Muscle layer of duodenum (tissue), 2 donors: ENCODE data around the gene MAPK9.

Source experiments
- H3K27ac ChIP-seq: one replicate; pipeline ENCODE4 v1.7.0; 2013; ENCODE audit warnings: mild to moderate bottlenecking, low read length
- H3K27me3 ChIP-seq: one replicate; pipeline ENCODE4 v1.7.0; 2013; ENCODE audit warnings: low read depth, mild to moderate bottlenecking, control low read depth, low read length
- H3K36me3 ChIP-seq, 2 donors: one replicate each; pipeline ENCODE4 v1.7.0; 2013; ENCODE audit warnings: low read length in 2 of 2, control low read depth in 1 of 2, mild to moderate bottlenecking in 1 of 2; ENCODE audit not compliant: insufficient read depth in 2 of 2, control insufficient read depth in 1 of 2
- H3K4me1 ChIP-seq, 2 donors: one replicate each; pipeline ENCODE4 v1.7.0; 2013; ENCODE audit warnings: low read length in 2 of 2, mild to moderate bottlenecking in 2 of 2, control low read depth in 1 of 2, moderate library complexity in 1 of 2; ENCODE audit not compliant: insufficient read depth in 2 of 2, control insufficient read depth in 1 of 2
- H3K4me3 ChIP-seq, 2 donors: one replicate each; pipeline ENCODE4 v1.7.0; 2013; ENCODE audit warnings: low read length in 2 of 2, low read depth in 1 of 2, mild to moderate bottlenecking in 1 of 2
- H3K9me3 ChIP-seq, 2 donors: one replicate each; pipeline ENCODE4 v1.7.0; 2013; ENCODE audit warnings: low read length in 2 of 2, control low read depth in 1 of 2, mild to moderate bottlenecking in 1 of 2; ENCODE audit not compliant: control insufficient read depth in 1 of 2
- donor health status: healthy.

Gene MAPK9

GRCh38 chr5:180201051-180201987 lies 90.6 kb downstream of the MAPK9 start:
- no peaks in the 10 kb centered on the region for H3K9me3 ChIP-seq
- H3K27me3 ChIP-seq: no peaks in the 10 kb centered on the region
- H3K27ac ChIP-seq: no peak overlapping the region
- H3K4me1 ChIP-seq: no peaks in the 10 kb centered on the region
- H3K36me3 ChIP-seq: no peaks in the 10 kb centered on the region
- no peak overlapping the region for H3K4me3 ChIP-seq

- Histone ChIP-seq H3K4me1 (no peaks in the 10 kb centered on the region), H3K36me3 (no peaks in the 10 kb centered on the region), H3K27ac (no peak overlapping the region), H3K27me3 (no peaks in the 10 kb centered on the region), H3K9me3 (no peaks in the 10 kb centered on the region), H3K4me3 (no peak overlapping the region)
Measured at GRCh38 chr5:180199390-180199789, 92.5 kb downstream of the MAPK9 start.

GRCh38 chr5:180198208-180198607 lies 93.7 kb downstream of the MAPK9 start:
- no peaks in the 10 kb centered on the region for H3K9me3 ChIP-seq
- no peaks in the 10 kb centered on the region for H3K4me1 ChIP-seq
- H3K27me3 ChIP-seq: no peaks in the 10 kb centered on the region
- H3K36me3 ChIP-seq: no peaks in the 10 kb centered on the region
- H3K4me3 ChIP-seq: no peak overlapping the region
- H3K27ac ChIP-seq: no peak overlapping the region

GRCh38 chr5:180197016-180197702 lies 94.7 kb downstream of the MAPK9 start:
- Histone ChIP-seq H3K27me3 (no peaks in the 10 kb centered on the region), H3K27ac (no peak overlapping the region), H3K4me3 (no peak overlapping the region), H3K9me3 (no peaks in the 10 kb centered on the region), H3K4me1 (no peaks in the 10 kb centered on the region), H3K36me3 (no peaks in the 10 kb centered on the region)

- Histone ChIP-seq H3K9me3 (peaks cover 0 to 2% of the 10 kb centered on the region in 2 donors), H3K4me3 (no peak overlapping the region), H3K27me3 (no peaks in the 10 kb centered on the region), H3K4me1 (no peaks in the 10 kb centered on the region), H3K36me3 (no peaks in the 10 kb centered on the region), H3K27ac (no peak overlapping the region)
Measured at GRCh38 chr5:180194410-180195345, 97.2 kb downstream of the MAPK9 start.

- H3K36me3 ChIP-seq: no peaks in the 10 kb centered on the region
- H3K9me3 ChIP-seq: peaks cover 0 to 2% of the 10 kb centered on the region in 2 donors
- H3K4me3 ChIP-seq: no peak overlapping the region
- no peaks in the 10 kb centered on the region for H3K27me3 ChIP-seq
- no peaks in the 10 kb centered on the region for H3K4me1 ChIP-seq
- H3K27ac ChIP-seq: no peak overlapping the region
Measured at GRCh38 chr5:180193749-180194375, 98.0 kb downstream of the MAPK9 start.

GRCh38 chr5:180191716-180192115 lies 100.2 kb downstream of the MAPK9 start:
- no peak overlapping the region for H3K27ac ChIP-seq
- peaks cover 2 to 9% of the 10 kb centered on the region in 2 donors for H3K9me3 ChIP-seq
- H3K36me3 ChIP-seq: no peaks in the 10 kb centered on the region
- H3K4me1 ChIP-seq: no peaks in the 10 kb centered on the region
- no peak overlapping the region for H3K4me3 ChIP-seq
- H3K27me3 ChIP-seq: no peaks in the 10 kb centered on the region

GRCh38 chr5:180187767-180188166 lies 104.1 kb downstream of the MAPK9 start:
- H3K27me3 ChIP-seq: no peaks in the 10 kb centered on the region
- no peak overlapping the region for H3K4me3 ChIP-seq
- H3K4me1 ChIP-seq: no peaks in the 10 kb centered on the region
- H3K27ac ChIP-seq: no peak overlapping the region
- no peaks in the 10 kb centered on the region for H3K36me3 ChIP-seq
- peaks cover 2 to 9% of the 10 kb centered on the region in 2 donors for H3K9me3 ChIP-seq
